Heart left ventricle (tissue), 13 donors: ENCODE measurements around the gene MPPED1.

Experiments used
- POLR2A ChIP-seq, 2 donors: fragments of 450-650 bp; IDR thresholded peaks; one replicate each; pipeline ENCODE4 v1.6.1; 2017; ENCODE audit warnings: antibody characterized with exemption in 2 of 2, mild to moderate bottlenecking in 2 of 2, moderate library complexity in 2 of 2
- TF ChIP-seq, protein P1 (sequence below), 12 donors: fragments of 200-600 bp; sonication (generic) in 4 of 12; IDR thresholded peaks; one replicate each; pipeline versions ENCODE4 v1.5.0 to v1.8.0; 2018 to 2022; ENCODE audit warnings: antibody characterized with exemption in 12 of 12, mild to moderate bottlenecking in 5 of 12
- donor health status: ischemic (EF 13 %, LVEDD 7.1; RV severe dilation, severe dysfunction).
- donor health status: DM: no; HTN: yes; CAD: no.
- donor health status: DM: no; HTN: no; CAD: no.
- donor health status: ischemic (EF 25% LVEDD 6.9; RV normal size, moderate dysfunction).
- donor health status: ischemic (EF 25% LVEDD 5.7; RV mildly dilated, moderate dysfunction).
- donor health status: ischemic (EF 35%, LVEDD 5.7; RV mildly dilated, moderate dysfunction).
- donor health status: nonischemic (EF 11% LVEDD 7.7; RV severe dilation, severe dysfunction).
- donor health status: DM: yes; HTN: yes; CAD: no.
- donor health status: PGD.
- donor health status: ischemic (EF 29% LVEDD 5.4; RV normal size, mild dysfunction).
- donor health status: nonischemic (EF 23%, LVEDD 6.1; RV moderate dilation, normal function).

DNA sequence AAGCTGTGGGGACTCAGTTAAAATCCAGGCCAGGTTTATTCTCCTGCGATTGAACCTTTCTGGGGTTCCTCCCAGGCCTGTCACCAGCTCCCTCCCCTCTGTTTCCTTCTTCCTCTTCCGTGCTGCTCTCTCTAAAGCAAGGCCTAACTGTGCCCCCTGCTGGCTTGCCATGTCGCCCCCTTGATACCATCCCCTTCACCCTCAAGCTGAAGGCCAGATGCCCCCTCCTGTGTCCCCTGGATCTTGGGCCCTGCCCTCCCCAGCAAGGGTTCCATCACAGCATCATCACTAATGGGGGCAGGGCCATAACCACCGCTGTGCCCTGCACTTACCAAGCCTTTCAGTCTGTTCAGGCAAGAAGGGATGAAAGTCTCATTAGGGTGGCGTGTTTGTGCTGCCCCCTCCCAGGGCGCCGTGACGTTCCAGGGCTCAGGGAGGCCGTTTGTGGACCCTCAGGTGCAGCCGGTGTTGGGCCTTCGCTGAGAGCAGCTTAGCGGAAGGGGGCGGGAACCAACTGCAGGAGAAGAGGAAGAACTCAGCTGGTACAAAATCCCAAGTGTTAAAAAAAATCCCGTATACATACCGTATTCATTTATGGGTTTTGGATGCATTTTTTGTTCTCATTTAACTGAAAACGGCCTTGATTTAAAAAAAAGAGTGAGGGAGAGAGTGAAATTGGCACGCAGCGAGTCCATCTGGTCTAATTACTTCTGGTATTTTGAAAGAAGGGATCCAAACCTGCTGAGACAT is 69.9 kb downstream of the MPPED1 start:
- TF ChIP-seq, protein P1, sequence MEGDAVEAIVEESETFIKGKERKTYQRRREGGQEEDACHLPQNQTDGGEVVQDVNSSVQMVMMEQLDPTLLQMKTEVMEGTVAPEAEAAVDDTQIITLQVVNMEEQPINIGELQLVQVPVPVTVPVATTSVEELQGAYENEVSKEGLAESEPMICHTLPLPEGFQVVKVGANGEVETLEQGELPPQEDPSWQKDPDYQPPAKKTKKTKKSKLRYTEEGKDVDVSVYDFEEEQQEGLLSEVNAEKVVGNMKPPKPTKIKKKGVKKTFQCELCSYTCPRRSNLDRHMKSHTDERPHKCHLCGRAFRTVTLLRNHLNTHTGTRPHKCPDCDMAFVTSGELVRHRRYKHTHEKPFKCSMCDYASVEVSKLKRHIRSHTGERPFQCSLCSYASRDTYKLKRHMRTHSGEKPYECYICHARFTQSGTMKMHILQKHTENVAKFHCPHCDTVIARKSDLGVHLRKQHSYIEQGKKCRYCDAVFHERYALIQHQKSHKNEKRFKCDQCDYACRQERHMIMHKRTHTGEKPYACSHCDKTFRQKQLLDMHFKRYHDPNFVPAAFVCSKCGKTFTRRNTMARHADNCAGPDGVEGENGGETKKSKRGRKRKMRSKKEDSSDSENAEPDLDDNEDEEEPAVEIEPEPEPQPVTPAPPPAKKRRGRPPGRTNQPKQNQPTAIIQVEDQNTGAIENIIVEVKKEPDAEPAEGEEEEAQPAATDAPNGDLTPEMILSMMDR (IDR thresholded peaks at IDR 0.05), result peak in 2 of 12 donors; percentile 8 to 10
- TF ChIP-seq POLR2A (IDR thresholded peaks at IDR 0.05), result no peak
